Measurements from ENCODE around the gene HES7.
"Not testable (repeated sequence)": the region's sequence is repeated elsewhere in the genome, so short reads cannot be mapped to it uniquely, and the experiment has no call there.

Gene HES7

DNA sequence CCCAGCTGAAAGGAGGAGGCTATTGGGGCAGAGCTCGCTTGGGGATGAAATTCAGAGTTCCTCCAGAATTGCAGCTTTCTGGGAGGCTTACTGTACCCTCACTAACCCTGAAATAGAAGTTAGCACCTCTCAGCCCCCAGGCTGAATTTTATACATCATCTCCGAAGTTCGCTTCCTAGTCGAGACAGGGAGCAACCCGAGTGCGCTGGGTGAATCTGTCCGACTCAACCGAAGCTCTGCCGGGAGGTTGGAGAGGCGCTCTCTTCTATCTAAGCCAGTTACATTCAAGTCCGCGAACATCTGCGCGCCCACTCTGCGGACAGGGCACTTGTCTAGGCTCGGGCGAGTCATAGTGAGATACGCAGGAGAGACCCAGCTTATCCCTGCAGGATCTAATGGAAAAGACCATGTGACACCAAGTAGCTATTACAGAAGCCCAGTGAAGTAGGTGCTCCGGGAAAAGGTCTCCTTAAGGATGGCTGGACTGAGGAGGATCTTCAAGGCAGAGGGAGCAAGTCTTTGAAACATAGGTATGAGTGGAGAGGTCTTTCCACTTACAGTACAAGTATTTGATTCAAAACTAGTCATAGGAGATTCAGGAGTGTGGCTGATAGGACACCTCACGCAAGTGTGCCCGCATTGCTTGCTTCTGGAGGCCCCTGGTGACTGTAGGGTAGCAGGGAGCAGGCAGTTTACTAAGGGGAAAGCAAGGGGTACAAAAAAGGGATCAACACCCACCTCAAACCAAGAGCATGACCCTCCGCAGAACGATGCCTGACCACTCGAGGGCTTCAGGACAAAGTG is 646 bp upstream of the HES7 start:
- DNase-seq (ENCODE audit: low read depth in 2 of 3, low spot score in 2 of 3), result no peak

DNA sequence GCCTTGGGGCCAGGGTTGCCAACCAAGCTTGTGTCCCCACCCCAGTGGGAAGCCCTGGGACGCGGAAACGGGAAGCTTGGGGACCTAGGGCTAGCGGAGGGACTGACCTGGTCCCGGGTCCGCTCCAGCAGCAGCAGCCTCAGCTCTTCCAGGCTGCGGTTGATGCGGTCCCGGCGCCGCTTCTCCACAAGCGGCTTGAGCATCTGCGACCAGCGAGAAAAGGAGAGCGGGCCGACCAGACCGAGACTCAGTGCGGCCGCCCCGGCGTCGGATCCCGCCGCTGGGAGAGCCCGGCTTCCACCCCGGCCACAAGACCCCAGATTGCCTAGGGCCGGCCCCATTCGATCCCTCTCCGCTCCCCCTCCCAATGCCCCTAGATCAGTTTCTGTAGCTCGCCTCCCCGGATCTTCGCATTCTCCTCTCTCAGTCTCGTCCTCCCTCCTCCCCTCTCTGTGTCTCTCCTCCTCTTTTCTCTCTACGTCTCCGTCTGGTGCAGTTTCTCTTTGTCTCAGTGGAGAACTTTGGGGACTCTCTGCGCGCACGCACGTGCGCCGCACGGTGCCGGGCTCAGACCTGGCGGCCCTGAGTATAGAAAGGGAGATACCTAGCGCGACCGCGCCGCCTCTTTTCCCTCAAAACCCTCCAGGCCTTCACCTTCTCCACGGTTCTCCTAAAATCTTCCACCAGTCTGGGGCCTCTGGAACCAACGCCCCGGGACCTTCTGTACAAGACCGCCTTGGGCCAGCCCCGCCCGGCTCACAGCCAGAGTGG is 797 bp downstream of the HES7 start:
- no peak for DNase-seq (ENCODE audit: low read depth in 2 of 3, low spot score in 2 of 3)

DNA sequence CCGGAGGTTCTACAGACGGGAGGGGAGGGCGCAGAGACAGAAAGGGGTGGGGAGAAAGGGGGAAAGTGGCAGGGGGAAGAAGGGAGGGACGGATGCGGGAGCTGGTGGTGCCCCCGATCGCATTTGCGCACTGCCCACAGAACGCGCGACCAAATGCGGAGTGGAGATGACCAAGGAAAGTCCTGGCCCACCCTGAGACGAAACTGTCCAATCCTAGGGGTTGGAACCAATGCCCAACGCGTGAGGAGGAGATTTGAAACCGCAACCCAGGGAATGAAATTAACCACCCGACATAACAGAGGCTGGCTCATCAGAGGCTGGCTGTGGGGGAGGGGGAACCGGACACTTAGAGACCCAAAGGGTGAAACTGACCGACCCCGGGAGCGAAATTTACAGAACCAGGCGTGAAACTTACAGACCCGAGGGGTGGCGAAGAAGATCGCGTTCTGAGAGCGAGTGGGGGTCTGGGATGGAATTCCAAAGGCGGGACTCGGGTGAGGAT is 1.4 kb downstream of the HES7 start:
- no peak for DNase-seq (ENCODE audit: low read depth in 2 of 3, low spot score in 2 of 3)

DNA sequence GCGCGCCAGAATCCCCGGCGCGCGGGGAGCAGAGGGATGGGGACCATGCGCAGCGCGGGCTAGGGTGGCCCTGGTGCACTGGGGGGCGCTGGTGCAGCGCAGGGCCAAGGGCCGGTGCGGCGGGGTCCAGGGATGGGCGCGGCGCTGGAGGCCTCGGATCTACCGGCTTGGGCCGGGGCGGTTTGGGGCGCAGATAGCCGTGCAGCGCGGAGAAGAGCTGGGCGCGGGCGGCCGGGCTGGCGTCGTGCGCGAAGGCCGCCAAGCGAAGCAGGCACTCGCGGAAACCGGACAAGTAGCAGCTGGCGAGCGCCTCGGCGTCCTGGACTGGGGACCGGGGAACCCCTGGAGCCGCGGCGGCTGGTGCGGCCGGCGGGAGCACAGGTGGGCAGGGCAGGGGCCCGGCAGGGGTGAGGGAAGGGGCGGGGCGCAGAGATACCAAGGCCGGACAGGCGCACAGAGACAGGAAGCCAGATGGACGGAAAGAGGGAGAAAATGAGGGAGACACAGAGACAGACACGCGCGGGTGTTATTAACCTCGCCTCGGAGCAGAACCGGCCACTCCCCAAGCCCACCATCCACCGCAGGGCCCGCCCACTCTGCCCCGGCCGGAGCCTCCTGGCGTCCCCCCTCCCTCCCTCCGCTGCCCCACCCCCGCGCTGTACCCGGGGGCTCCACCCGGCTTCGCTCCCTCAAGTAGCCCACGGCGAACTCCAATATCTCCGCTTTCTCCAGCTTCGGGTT is 2.1 kb downstream of the HES7 start:
- peak in 2 of 3 experiments; percentile 49 for DNase-seq (ENCODE audit: low read depth in 2 of 3, low spot score in 2 of 3)

DNA sequence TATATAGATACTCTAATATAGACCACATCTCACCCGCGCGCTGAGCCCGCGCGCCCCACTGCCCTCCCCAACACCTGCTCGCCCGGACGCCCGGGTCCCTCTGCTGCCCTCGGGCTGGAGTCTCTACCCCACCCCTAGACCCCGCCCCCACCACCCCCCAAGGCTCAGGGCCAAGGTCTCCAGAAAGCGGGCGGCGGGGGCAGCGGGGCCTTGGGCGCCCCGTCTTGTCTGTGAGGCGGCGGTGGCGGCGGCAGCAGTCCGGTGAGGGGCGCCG is 2.6 kb downstream of the HES7 start:
- DNase-seq (ENCODE audit: low read depth in 2 of 3, low spot score in 2 of 3), result no peak

DNA sequence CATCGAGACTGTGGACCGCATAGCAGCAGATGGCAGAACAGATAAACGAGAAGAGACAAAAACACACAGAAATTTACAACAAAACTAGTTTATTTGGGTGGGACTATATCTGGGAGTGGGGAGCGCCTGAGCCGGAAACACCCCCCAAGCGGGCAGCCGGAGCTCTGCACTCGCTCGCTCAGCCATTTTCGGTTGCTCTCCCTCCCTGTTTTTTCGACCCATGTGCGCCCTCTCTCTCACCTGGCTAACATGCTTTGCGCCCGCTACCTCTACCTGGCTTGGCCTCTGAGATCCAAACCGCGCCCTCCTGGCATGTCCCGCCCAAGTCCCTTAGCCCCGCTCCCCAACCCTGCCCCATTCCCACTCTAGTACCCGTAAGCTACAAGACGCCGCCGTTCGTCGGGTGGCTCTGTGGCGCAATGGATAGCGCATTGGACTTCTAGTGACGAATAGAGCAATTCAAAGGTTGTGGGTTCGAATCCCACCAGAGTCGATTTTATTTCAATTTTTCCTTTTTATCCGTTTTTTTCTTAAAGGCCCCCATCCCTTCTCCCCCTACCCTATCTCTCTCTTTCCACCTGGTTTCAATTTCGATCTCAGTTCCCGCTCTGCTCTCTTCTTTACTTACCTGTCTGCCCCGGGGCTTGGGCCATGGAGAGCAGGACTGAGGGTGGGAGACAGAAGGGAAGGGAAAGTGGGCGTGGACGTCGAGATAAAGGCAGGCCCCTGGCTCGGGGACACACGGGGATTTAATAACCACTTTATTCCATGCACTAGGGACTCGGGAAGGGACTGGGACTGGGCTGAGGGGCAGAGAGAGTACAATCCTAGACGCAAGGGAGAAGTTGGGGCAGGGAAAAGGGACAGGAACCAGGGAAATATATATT is 3.1 kb downstream of the HES7 start:
- peak; percentile 74 to 98 (median 90) for DNase-seq (ENCODE audit: low read depth in 2 of 3, low spot score in 2 of 3)

DNA sequence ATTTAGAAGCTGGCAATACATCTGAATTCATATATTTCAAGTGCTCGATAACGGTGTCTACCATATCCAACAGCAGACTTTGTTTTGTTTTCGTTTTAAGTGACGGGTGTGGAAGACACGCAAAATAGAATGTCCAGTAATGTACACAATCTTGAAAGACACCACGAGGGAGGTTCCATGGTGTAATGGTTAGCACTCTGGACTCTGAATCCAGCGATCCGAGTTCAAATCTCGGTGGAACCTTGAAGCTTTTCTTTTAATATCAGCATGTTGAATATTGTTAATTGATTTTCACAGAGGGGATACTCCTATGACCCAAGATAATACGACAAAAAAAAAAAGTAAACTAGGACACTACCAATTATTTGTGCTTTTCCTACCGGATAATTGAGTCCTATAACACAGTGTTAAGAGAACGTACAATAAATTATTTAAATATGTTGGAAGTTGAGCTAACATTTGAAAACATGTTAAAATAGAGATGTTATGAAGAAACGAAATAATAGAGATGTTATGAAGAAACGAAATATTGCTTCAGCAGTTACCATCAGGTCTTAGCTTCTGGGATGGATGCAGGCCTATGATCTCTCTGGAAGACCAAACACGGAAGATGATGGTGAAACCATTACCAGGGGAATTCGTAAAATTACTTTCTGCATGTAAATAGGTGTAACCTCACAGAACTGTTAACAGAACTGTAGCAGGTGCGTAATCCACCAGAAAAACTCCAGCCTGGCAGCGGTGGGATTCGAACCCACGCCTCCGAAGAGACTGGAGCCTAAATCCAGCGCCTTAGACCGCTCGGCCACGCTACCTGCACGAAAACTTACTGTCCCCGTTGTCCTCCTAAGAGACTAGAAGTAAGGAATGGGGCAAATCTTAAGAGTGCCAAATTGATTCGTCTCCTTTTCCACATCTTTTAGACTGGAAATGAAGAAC is 4.1 kb downstream of the HES7 start:
- peak; percentile 81 to 100 (median 97) for DNase-seq (ENCODE audit: low read depth in 2 of 3, low spot score in 2 of 3)

DNA sequence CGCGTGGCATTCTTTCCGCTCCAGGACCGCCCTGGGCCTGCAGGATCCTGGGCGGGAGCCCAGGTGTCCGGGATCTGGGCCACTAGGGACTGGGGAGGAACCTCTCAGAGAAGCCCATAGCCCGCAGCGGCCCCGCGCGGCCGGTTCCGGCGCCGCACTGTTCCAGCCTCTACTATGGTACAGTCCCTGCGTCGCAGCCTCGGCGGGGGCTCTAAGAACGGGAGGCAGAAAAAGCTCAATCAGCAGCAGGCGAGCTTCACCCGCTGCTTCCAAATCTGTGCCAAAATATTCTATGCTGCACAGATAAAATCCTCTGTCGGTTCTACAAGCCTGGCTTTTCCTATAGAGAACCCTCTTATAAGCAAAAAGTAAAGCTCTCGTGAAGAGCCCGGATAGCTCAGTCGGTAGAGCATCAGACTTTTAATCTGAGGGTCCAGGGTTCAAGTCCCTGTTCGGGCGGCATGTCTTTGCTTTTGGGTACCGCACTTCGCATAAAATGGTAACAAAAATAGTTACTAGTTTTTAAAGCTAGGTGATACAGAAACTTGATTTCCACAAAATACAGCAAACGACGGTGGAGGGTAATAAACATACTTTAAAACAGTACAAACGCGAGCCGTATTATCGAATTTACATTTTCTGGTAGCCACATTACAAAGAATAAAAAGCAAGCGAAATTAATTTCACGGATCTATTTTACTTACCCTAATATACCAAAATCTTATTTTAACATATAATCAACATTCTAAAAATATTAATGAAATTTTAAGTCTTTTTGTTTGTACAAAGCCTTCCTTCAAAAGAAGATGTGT is 4.9 kb downstream of the HES7 start:
- DNase-seq (ENCODE audit: low read depth in 2 of 3, low spot score in 2 of 3), result peak; percentile 72 to 82 (median 78)

DNA sequence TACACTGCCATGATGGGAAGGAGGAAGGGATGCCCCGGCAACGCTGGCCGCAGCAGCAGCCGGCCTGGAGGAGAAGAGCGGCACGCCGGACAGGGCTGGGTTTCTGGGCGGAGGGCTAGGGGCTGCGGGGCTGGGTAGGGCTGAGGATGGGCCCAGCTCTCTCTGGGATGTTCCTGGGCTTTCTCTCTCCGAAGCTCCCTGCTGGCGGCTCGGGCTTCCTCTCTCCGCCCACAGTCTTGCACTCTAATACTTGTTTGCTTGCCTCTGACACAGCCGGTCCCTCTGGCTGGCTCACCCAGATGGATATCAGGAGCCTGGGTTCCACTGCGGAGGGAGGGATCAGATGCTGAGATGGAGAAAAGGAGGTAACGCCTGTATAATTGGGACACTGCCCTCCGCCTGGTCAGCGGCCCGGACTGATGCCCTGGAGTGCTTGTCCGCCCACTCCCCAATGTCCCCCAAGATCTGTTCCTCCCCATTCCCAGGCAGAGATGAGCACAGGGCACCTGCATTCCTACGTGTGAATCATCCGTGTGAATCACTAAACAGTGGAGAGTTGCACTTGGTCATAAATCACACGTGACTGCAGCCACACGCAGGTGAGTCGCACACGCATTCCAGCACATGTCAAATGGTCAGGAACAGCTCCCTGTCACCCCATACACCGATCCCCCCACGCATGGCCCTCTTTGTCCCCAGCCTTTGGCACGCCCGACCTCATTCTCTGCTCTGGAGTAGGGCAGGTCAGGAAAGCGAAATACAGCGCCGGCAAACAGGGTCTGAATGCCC is 5.7 kb downstream of the HES7 start, which contains the start of gene ALOXE3:
TSS of gene ALOXE3 (minus strand) at position 535 of the 789 bp plus-strand sequence. CDS start at position 11, 524 bp downstream.
- no peak for DNase-seq (ENCODE audit: low read depth in 2 of 3, low spot score in 2 of 3)

DNA sequence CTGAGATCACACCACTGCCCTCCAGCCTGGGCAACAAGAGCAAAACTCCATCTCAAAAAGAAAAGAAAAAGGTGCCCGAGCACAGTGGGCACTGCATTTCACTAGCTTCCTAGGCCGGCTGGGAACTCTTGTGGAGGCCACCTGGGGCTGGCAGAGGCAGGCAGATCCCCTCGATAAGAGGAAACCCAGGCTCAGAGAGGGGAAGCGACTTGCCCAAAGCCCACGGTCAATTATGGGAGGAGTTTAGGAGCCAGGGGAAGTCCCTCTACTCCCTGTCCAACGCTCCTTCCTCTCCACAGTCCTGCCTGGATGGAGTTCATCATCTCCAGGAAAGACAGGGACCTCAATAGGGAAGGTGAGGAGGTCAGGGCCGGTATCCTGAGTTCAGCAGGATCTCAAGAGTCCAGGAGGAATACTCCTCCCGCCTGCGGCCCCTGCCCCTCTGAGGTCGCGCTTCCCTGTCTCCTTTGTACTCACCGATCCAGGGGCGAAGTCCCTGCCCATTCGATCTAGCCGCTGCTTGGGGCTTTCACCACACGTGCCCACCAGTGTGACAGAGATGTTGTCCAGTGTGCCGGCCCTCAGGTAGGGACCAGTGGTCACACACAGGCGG is 6.4 kb downstream of the HES7 start:
- DNase-seq (ENCODE audit: low read depth in 2 of 3, low spot score in 2 of 3), result no peak

DNA sequence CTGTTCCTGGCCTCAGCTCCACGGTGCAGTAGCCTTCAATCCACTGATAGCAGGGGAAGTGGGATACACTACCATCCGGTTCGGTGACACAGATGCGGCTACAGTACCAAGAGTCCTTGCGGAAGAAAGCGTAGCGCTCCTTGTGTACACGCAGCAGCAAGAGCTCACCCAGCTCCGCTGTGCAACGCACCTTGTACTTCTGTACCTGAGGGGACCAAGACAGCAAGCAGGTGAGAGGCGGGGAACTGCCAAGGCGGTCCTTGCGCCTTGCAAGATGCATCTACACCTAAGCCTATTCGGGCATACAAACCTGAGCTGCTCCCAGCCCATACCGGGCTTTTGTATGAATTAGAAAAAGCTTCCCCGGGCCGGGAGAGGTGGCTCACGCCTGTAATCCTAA is 7.1 kb downstream of the HES7 start:
- DNase-seq (ENCODE audit: low read depth in 2 of 3, low spot score in 2 of 3), result no peak

DNA sequence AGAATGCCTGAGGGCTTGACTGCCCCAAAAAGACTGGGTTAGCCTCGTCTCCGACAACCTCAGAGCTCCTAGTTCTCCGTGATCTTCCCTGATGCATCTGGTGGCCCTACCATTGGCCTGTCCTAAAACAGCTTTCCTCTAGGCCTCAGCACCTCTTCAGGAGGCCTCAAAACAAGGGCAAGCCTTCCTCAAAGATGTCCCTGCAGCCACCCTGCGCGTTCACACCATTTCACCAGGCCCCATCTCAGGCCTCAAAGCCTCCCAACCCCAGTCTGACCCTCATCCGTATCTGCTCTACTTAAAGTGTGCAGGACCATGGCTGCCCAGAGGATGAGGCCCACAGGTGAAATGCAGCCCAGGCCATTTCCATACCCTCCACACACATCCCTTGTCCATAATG is 13.0 kb downstream of the HES7 start:
- DNase-seq (ENCODE audit: low read depth in 2 of 3, low spot score in 2 of 3), result no peak

DNA sequence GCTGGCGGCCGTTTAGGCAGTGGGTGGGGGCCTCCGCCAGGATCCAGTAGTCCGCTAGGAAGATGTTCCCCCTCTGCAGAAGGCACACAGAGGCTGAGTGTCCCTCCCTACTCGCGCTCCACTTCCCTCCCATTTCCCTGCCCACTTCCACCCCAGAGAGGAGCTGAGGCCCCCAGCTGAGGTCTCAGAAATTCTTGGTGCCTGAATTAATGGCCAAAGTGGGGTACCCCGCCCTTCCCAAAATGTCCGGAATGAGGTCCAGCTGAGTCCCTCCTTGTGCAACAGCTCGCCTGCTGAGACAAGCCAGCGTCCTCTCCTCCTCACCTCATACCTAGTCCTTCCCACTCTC is 13.5 kb downstream of the HES7 start:
- DNase-seq (ENCODE audit: low read depth in 2 of 3, low spot score in 2 of 3), result no peak

DNA sequence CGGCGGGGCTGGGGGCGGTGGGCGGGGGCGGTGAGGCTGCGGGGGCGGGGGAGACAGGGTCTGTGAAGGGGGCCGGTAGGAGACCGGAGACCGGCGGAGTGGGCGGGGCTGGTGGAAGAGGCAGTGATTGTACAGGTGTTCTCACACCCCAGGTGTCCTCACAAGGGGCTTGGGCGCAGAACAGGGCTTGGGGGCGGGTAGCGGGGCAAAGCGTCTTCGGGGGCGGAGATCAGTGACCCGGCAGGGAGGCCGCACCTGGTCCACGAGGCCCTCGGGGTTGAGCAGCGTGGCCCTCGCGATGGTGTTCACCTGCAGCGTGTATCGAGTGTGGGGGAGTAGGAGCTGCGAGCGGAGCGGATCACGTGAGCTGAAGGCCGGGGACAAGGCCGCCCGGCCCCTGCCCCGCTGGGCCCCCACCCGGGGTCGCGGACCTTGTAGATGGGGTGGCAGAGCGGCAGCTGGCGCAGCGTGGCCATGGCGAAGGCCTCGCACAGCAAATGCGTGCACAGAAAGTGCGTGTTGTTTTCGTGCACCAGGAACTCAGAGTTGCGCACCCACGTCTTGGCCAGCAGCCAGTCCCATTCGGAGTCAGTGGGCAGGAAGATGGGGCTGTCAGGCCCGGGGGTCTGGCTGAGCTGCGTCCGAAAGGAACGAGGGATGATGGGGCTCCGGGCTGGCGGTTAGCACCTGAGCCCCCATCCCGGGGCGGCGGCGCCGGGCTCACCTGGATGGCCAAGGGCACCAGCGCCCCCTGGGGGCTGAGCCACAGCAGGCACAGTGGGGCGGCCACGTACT is 14.0 kb downstream of the HES7 start:
- peak in 1 of 3 experiments; percentile 48 for DNase-seq (ENCODE audit: low read depth in 2 of 3, low spot score in 2 of 3)

DNA sequence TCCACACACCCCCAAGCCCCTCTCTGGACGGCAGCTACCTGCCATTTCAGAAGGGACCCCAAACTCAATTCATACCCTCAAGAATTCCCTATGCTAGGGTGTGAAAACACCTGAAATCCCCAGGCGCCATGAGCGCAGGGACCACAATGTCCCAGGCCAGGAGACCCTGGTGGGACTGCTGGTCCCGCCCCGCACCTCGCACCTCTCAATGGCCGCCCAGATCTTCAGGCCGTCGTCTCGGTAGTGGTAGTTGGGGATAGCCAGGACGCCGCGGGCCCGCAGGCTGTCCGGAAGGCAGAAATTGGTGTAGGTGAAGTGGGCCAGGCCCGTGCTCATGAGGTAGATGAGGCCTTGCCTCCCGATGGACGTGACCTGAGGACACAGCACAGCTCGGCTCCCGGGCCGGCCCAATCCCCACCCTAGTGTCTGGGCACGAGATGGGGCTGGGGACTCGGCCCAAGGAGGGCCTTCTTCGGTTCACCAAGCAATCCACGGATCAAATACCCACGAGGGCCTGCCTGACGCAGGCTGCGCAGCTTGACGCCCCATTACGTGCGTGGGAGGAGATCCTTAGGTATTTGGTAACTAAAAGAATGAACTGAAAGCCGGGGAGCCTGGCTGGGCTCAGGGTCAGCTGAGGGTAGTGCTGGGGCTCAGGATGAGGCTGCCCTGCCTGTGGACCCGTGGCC is 14.8 kb downstream of the HES7 start:
- no peak for DNase-seq (ENCODE audit: low read depth in 2 of 3, low spot score in 2 of 3)

DNA sequence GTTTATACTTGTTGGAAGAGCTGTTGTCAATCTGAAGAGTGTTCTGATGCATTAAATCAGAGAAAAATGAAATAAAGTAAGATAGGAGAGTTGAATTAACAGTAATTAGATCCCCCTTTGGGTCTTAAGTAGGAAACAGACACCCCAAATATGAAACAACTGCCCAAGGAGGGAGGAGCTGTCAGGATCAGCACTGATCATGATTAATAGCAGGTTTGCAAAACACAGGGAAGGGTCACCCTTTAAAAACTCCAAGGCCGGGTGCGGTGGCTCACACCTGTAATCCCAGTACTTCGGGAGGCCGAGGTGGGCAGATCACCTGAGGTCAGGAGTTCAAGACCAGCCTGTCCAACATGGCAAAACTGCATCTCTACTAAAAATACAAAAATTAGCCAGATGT is 16.9 kb downstream of the HES7 start:
- DNase-seq (ENCODE audit: low read depth in 2 of 3, low spot score in 2 of 3), result not testable (repeated sequence)

Measured in activated CD8-positive, alpha-beta memory T cell treated with anti-CD3 and anti-CD28 coated beads for 48 hours (primary cell).